ENCODE data around the gene TEX53. TPM values are rescaled to one million over a fixed set of nuclear protein-coding genes. Genes with fewer than 3 reads are reported as not detected.
A peak's percentile ranks its signal among the peaks of the same experiment; 100 is the strongest.

TEX53 gene
- total RNA-seq, 2 donors from 2014 or later: not detected

DNA sequence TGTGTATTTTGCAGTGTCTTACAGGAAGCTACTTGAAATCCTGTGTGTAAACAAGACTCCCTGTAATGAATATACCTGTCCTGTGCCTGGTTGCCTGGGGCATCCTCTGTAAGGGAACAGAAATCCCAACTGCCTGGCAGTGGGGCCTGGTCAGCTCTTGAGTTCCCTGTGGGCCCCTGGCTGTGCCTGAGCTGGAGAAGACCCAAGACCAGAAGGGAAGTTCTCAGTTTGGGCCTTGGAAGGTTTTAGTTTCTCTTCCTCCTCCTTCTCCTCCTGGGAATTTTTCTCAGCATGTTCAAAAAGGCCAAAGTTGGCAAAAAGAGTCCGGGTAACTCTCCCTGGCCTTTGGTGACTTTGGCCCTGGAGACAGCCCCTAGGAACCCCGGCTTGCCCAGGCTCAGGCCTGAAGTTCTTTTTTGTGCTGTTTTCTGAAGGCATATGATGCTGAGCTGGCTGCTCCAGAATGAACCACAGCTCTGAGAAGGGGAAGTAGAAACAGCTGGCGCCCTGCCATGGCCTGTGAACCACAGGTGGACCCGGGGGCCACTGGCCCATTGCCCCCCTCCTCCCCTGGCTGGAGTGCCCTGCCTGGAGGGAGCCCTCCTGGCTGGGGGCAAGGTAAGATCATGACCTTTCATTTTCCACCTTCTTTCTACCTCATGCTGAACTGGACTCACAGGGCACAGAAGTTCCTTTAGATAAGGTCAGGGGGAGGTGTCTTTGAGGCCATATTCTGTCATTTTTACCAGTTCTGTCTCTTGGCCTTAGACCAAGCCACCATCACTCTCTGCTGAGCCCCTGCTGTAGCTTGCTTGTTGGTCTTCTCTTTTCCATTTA, 40.7 kb downstream of the TEX53 start:
- ATAC-seq (peak; percentile 25 to 42), DNase-seq (peak; percentile 66)
- intact Hi-C loops (cut with DNase I): loop anchor here in 1 of 2 donors (10.0 kb wide), 1 partner anchor 122 kb away; no protein-coding TSS in a partner anchor

DNA sequence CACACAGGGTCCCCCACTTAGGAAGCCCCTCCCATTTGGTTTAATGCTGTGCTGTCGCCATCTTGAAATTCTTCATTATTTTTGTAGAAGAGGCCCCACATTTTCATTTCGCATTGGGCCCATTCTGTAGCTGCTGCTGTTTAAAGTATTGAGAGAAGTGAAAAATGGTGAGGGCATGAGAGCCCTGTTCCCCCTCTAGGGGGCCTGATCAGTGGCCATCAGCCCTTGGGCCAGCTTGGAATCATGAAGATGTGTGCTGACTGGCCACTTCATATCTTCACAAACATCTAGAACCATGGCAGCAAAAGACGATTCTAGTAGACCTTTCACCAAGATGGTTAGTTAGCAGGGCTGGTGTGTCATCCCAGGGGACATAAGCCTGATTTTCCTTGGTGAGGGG, 43.2 kb downstream of the TEX53 start:
- intact Hi-C loops (cut with DNase I): loop anchor here in 1 of 2 donors (10.0 kb wide), 1 partner anchor 120 kb away; no protein-coding TSS in a partner anchor
- DNase-seq (no peak), ATAC-seq (no peak)

DNA sequence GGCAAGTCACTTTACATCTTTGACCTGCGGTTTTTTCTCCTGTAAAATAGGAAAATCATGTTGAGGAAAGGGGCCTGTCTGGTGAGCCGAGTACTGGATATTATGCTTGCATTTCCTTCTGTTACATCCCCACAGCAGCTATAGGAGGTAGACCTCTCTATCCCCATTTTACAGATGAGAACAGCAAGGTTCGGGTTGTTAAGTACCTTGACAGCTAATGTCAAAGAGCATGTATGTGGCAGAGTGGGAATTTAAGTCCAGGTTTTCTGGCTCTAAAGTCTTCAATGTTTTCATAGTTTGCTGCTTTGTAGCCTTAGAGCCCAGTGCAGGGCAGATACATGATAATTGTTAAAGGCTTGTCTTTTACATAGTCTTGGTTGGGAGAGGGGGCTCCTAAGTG, 43.7 kb downstream of the TEX53 start:
- intact Hi-C loops (cut with DNase I): loop anchor here in 1 of 2 donors (10.0 kb wide), 1 partner anchor 119 kb away; no protein-coding TSS in a partner anchor
- ATAC-seq (no peak), DNase-seq (no peak)

DNA sequence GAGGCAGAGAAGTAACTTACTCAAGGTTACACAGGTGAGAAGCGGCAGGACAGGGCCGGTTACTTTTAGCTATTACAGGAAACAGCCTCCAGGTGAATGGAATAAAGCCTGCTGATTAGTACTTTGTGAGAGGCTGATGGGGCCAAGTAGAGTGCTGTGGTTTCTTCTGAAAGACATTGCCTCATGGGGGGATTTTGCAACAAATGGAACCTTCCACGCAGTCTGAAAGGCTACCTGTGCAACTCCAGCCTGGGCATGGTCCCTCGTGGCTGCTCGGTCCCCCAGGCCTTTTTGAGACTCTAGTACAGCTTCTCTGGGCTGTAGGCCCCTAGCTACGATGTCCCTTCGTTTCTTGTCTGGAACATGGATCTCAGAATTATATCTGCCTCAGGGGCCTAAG, 44.5 kb downstream of the TEX53 start:
- intact Hi-C loops (cut with DNase I): loop anchor here in 1 of 2 donors (10.0 kb wide), 1 partner anchor 118 kb away; no protein-coding TSS in a partner anchor
- ATAC-seq (no peak), DNase-seq (no peak)

DNA sequence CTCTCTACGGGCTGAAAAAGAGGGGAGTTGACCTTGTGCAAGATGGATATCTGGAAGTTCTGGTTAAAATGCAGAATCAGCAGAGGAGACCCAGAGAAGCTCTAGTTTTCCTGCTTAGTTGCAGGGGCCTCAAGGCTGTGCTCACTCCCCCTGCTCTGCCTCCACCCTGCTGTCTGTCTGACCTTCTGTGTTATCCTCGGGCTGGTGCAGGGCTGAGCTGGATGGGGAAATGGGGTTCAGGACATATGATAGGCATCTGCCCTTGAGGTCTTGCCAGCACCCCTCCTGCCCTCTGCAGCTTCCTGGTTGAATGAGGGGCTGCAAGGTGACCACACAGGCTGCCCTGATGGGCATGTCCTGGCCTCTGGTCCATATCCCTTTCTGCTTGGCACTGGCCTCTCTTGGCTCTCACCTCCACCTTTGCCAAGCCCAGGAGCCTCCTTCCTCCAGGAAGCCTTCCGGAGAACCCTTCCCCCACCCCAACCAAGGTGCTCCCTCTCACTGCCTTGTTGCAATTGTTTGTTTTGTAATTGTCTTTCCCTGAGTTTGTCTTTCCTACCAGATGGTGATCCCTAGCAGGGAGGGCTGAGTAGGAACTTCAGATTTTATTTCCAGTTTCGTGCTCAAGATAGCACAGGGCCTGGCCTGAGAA, 45.2 kb downstream of the TEX53 start:
- ATAC-seq (peak in 1 of 2 donors; percentile 4), DNase-seq (no peak)
- intact Hi-C loops (cut with DNase I): loop anchor here in 1 of 2 donors (10.0 kb wide), 1 partner anchor 118 kb away; no protein-coding TSS in a partner anchor

DNA sequence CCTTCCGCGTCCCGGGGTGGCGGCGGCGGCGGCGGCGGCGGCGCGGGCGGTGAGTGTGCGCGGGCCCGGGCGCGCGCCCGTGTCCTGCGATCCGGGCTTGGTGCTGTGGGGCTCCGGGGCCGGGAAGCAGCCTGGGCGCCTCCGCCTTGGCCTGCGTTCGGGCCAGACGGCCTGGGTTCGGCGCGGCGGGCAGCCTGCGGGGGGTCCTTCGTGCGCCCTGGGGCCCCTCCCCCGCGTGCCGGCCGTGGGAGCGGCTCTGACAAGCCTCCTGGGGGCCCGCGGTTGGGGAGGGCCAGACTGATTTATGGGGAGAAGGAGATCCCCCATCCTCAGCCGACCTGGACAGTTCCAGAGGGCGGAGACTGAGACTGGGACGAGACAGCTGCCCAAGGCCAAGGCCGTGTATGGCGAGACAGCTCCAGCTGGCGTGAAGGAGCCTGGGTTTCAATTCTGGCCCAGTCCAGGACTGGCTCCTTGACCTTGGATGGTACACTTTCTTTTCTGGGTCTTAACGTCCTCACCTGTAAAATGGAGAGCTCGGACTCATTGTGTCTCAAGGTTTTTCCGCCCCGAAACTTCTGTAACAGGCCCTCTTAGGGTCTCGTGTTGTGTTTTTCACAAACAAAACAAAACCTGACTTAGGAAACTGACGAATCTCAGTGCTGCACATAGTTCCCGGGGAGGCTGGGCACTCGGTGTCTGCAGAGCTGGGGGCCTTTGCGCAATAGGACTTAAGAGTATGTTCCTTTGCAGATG, 45.9 kb downstream of the TEX53 start:
- peak; percentile 75 to 88 for ATAC-seq
- intact Hi-C loops (cut with DNase I): loop anchor here in 1 of 2 donors (10.0 kb wide), 1 partner anchor 117 kb away; no protein-coding TSS in a partner anchor
- peak; percentile 62 for DNase-seq

DNA sequence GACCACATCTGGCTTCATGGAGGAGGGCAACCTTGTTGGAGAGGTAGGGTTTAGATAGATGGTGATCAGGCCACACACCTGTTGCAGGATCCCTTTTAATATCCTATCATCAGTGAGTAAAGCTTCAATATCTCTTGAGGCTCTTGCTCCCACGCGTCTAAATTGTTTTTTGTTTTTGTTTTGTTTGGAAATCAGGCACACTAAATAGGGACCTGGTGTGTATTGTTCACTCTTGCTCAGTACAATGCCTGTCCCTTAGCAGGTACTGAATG, 49.1 kb downstream of the TEX53 start:
- ATAC-seq (no peak), DNase-seq (no peak)
- intact Hi-C loops (cut with DNase I): no loop called here

DNA sequence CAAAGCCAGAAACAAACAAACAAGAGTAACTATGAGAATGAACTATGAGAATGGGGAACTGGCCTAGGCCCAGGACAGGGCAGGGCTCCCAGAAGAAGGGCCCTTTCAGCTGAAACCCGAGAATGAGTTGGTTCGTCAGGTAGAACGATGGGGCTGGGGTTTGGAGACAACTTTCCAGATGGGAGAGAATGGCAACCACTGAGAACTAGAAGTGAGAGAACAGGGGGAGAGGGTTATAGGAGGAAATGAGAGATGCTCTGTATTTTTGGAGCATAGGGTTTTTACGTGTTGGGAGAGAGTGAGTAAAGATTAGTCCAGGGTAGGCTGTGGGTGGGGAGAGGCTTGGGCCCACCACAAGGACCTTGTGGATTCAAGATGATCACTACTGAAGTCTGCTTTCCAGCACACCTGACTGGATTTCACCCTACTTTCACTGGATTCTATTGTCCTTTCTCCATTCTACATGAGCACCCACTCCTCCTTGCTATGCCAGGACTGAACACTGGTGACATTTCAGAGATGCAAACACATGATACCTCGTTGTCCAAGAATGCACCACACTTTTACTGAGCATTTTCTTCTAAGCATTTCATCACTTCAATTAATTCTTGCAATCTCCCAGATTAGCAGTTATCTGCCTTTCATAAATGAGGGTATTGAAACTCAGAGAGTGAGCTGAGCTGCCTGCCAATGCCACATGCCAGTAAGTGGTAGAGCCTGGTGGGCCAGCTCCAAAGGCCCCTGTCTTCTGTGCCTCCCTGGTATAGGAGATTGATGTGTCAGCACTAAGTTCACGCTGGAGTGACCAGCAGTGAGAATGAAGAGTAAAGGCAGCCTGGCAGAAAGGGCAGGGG, 49.7 kb downstream of the TEX53 start:
- ATAC-seq: no peak

DNA sequence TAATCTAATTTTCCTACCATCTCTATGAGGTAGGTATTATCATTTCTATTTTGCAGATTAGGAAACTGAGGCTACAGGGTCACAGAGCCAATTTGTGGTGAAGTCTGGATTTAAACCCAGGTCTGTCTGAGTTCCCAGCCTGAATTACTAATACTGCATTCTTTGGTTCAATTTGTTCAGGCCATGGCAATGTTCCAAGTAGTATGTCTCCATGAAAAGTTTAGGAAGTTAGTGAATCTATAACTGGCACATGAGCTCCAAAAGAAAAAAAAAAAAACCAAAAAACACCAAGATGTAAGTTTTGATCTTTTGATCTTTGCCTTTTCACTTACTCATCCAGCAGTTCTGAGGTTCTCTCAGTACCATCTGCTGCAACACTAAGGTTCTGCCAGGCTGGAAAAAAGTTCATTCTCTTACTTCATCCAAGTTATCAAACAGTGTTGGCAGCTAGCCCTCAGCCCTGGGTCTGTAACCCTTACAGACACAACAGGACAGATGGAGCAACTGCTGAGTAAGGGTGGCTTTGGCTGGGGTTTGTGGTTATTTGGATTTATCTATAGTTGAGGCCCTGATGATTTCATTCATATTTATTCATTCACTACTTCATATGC, 50.9 kb downstream of the TEX53 start:
- intact Hi-C loops (cut with DNase I): no loop called here
- peak; percentile 77 for DNase-seq
- ATAC-seq: peak; percentile 28 to 31

More for the DNA sequence above, 49.7 kb downstream of the TEX53 start:
- no peak for DNase-seq
- intact Hi-C loops (cut with DNase I): no loop called here

Other genes with a start within 250 kb of the TEX53 start
- 1 to 10 TPM; 7.0 to 7.8 TPM for gene WHRN, start 152.3 kb downstream of the TEX53 start, total RNA-seq
- gene ATP6V1G1, start 70.0 kb downstream of the TEX53 start, total RNA-seq: 10 to 100 TPM; 71.5 to 92.9 TPM
- 1 to 10 TPM; 5.6 to 6.6 TPM for gene TMEM268, start 46.5 kb downstream of the TEX53 start, total RNA-seq
- gene TEX48, start 24.4 kb upstream of the TEX53 start, total RNA-seq: not detected
- under 1 TPM; 0.03 to 0.05 TPM for gene TNFSF15, start 148.2 kb upstream of the TEX53 start, total RNA-seq

Data from left cardiac atrium (tissue), 4 donors.